ENCODE measurements around the gene CCDC175.

The CCDC175 gene

GRCh38 chr14:59540852-59541251, 35.8 kb downstream of the CCDC175 start:
- DNase-seq: no peak
- ATAC-seq: no peak

GRCh38 chr14:59538936-59539335, 37.7 kb downstream of the CCDC175 start:
- no peak for DNase-seq
- ATAC-seq: no peak

GRCh38 chr14:59537476-59537875, 39.1 kb downstream of the CCDC175 start:
- no peak for ATAC-seq
- DNase-seq: no peak

GRCh38 chr14:59534361-59534987, 42.1 kb downstream of the CCDC175 start:
- no peak for ATAC-seq
- DNase-seq: no peak

GRCh38 chr14:59532419-59532818, 44.2 kb downstream of the CCDC175 start:
- DNase-seq (no peak), ATAC-seq (no peak)

- DNase-seq (no peak), ATAC-seq (no peak)
Observed at GRCh38 chr14:59530349-59530748, 46.3 kb downstream of the CCDC175 start.

GRCh38 chr14:59529189-59529588, 47.4 kb downstream of the CCDC175 start:
- DNase-seq (no peak), ATAC-seq (peak; percentile 28)

- DNase-seq: no peak
- no peak for ATAC-seq
Observed at GRCh38 chr14:59520224-59520623, 56.4 kb downstream of the CCDC175 start.

GRCh38 chr14:59511916-59512575, 64.6 kb downstream of the CCDC175 start:
- peak; percentile 20 for DNase-seq
- no peak for ATAC-seq

- DNase-seq (no peak), ATAC-seq (no peak)
Observed at GRCh38 chr14:59510966-59511365, 65.6 kb downstream of the CCDC175 start.

GRCh38 chr14:59510001-59510400, 66.6 kb downstream of the CCDC175 start:
- DNase-seq (no peak), ATAC-seq (no peak)

GRCh38 chr14:59509101-59509500, 67.5 kb downstream of the CCDC175 start:
- ATAC-seq (no peak), DNase-seq (no peak)

GRCh38 chr14:59507752-59508103, 68.9 kb downstream of the CCDC175 start:
- no peak for DNase-seq
- ATAC-seq: no peak

GRCh38 chr14:59507063-59507751, 69.4 kb downstream of the CCDC175 start:
- peak; percentile 57 for DNase-seq
- ATAC-seq: peak; percentile 66

GRCh38 chr14:59503256-59503655, 73.4 kb downstream of the CCDC175 start:
- DNase-seq: no peak
- no peak for ATAC-seq

- ATAC-seq (no peak), DNase-seq (no peak)
Observed at GRCh38 chr14:59500732-59501131, 75.9 kb downstream of the CCDC175 start.

- ATAC-seq (no peak), DNase-seq (no peak)
Observed at GRCh38 chr14:59492384-59492783, 84.2 kb downstream of the CCDC175 start.

GRCh38 chr14:59490756-59491155, 85.9 kb downstream of the CCDC175 start:
- ATAC-seq: no peak
- no peak for DNase-seq

- peak; percentile 54 for ATAC-seq
- DNase-seq: no peak
Observed at GRCh38 chr14:59484639-59485175, 91.9 kb downstream of the CCDC175 start.

GRCh38 chr14:59483819-59484638, 92.6 kb downstream of the CCDC175 start, which contains the start of the genes JKAMP and L3HYPDH:
Gene JKAMP, plus strand, starts transcription at chr14:59484517. Its CDS starts 73 bp downstream, at chr14:59484590.
Gene L3HYPDH, minus strand, starts transcription at chr14:59484408. Its CDS starts 92 bp downstream, at chr14:59484316.
- DNase-seq: peak; percentile 99
- ATAC-seq: peak; percentile 96

GRCh38 chr14:59483363-59483762, 93.2 kb downstream of the CCDC175 start:
- no peak for ATAC-seq
- DNase-seq: no peak

Measured in stimulated activated naive CD8-positive, alpha-beta T cell treated with anti-CD3 and anti-CD28 coated beads, Interleukin-15, Interleukin-2, amounts not matched to agents 100 U/mL and 50 U/mL, for 24 hours (primary cell).